Measurements from ENCODE around the gene CEP128. TPM values are rescaled to one million over a fixed set of nuclear protein-coding genes. Genes with fewer than 3 reads are reported as not detected.

The CEP128 gene
- total RNA-seq, 1 experiment from 2014 or later, result 29.3 TPM

DNA sequence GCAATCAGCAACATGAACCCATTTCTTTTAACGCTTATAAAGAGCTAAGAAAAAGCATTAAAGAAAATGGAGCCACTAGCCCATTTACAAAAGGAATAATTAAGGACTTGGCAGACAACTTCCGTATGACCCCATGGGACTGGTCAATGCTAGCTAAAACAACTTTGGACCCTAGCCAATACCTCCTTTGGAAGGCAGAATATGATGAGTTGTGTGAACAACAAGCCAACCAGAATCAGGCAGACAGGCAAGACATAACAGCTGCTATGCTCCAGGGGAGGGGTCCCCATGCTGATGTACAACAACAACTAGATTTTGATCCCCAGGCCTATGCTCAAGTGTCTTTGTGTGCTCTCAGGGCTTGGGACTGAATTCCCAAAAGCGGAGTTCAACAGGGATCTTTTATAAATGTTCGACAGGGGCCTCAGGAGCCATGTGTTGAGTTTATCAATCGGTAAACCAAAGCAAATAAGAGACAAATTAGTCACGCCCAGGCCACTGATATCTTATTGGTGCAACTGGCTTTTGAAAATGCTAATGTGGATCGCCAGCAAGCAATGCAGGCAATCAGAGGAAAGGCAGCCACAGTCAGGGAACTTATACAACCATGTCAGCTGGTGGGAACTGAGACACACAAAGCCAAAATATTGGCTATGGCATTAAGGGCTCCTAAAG, 475.9 kb downstream of the CEP128 start:
- H2AFZ ChIP-seq, result no peak overlapping the region
- no peak overlapping the region for H3K4me3 ChIP-seq
- no peak for DNase-seq
- no peaks in the 10 kb centered on the region for H3K4me1 ChIP-seq (replicated peaks; ENCODE audit: insufficient read depth)
- ChIA-PET POLR2A (ENCODE audit: unreplicated experiment) (no interaction called here), CTCF (no interaction called here)
- H3K79me2 ChIP-seq (ENCODE audit: low read depth), result no peaks in the 10 kb centered on the region
- H3F3A ChIP-seq (ENCODE audit: insufficient read depth, low read depth), result no peaks in the 10 kb centered on the region
- no peak overlapping the region for H3K27ac ChIP-seq
- H3K4me2 ChIP-seq, result no peak overlapping the region
- H3K9me3 ChIP-seq (ENCODE audit: insufficient read depth, low read depth), result no peaks in the 10 kb centered on the region
- TF ChIP-seq, protein P1, sequence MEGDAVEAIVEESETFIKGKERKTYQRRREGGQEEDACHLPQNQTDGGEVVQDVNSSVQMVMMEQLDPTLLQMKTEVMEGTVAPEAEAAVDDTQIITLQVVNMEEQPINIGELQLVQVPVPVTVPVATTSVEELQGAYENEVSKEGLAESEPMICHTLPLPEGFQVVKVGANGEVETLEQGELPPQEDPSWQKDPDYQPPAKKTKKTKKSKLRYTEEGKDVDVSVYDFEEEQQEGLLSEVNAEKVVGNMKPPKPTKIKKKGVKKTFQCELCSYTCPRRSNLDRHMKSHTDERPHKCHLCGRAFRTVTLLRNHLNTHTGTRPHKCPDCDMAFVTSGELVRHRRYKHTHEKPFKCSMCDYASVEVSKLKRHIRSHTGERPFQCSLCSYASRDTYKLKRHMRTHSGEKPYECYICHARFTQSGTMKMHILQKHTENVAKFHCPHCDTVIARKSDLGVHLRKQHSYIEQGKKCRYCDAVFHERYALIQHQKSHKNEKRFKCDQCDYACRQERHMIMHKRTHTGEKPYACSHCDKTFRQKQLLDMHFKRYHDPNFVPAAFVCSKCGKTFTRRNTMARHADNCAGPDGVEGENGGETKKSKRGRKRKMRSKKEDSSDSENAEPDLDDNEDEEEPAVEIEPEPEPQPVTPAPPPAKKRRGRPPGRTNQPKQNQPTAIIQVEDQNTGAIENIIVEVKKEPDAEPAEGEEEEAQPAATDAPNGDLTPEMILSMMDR (conservative IDR thresholded peaks at IDR 0.05), result no peak
- TF ChIP-seq EZH2 (IDR thresholded peaks at IDR 0.05; ENCODE audit: low read depth), result no peak
- intact Hi-C loops (cut with micrococcal nuclease; ENCODE audit: unreplicated experiment), result no loop called here
- H3K36me3 ChIP-seq (ENCODE audit: low read depth), result no peaks in the 10 kb centered on the region
- BruUV-seq (replicated peaks), result no TSS peak
- no peaks in the 10 kb centered on the region for H3K9me2 ChIP-seq (ENCODE audit: insufficient read depth)
- no peaks in the 10 kb centered on the region for H3K27me3 ChIP-seq (ENCODE audit: insufficient read depth, low read depth)
- no peaks in the 10 kb centered on the region for H4K20me1 ChIP-seq (ENCODE audit: insufficient read depth)

DNA sequence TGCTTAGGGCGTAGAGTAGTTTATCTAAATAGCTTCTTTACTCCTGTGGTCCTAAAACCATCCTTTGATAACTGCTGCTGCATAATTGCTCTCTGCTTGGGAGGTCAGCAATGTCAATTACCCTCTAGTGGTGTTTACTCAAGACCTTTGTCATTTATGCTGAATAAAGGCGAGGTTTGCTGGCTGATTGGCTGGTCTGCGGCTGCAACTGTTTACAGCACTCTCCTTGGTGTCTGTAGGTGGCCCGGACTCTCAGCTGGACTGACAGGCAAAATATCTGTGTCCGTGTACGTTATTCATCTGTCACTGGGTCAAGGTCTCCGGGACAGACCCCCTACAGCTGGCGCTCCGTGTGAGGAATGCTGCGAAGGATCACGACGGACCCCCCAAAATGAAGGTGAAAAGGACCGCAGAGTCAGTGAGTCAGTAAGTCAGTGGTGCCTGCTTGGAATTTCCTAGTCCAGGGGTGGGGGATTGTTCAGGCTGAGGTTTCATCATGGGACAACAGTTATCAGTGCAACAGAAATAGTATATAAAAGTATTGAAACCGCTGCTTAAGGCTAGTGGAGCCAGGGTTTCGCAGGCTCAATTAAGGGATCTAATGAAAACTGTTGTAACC, 476.9 kb downstream of the CEP128 start:
- no peak overlapping the region for H3K4me3 ChIP-seq
- no peaks in the 10 kb centered on the region for H3K4me1 ChIP-seq (replicated peaks; ENCODE audit: insufficient read depth)
- H3K27ac ChIP-seq, result no peak overlapping the region
- no peaks in the 10 kb centered on the region for H4K20me1 ChIP-seq (ENCODE audit: insufficient read depth)
- TF ChIP-seq EZH2 (IDR thresholded peaks at IDR 0.05; ENCODE audit: low read depth), result no peak
- TF ChIP-seq, protein P1 (conservative IDR thresholded peaks at IDR 0.05), result no peak
- ChIA-PET POLR2A (ENCODE audit: unreplicated experiment) (no interaction called here), CTCF (no interaction called here)
- H3K9me3 ChIP-seq (ENCODE audit: insufficient read depth, low read depth), result no peaks in the 10 kb centered on the region
- H3K4me2 ChIP-seq, result no peak overlapping the region
- BruUV-seq (replicated peaks), result no TSS peak
- H2AFZ ChIP-seq, result no peak overlapping the region
- no peak for DNase-seq
- H3K27me3 ChIP-seq (ENCODE audit: insufficient read depth, low read depth), result no peaks in the 10 kb centered on the region
- H3K79me2 ChIP-seq (ENCODE audit: low read depth), result no peaks in the 10 kb centered on the region
- H3F3A ChIP-seq (ENCODE audit: insufficient read depth, low read depth), result no peaks in the 10 kb centered on the region
- no peaks in the 10 kb centered on the region for H3K36me3 ChIP-seq (ENCODE audit: low read depth)
- H3K9me2 ChIP-seq (ENCODE audit: insufficient read depth), result no peaks in the 10 kb centered on the region
- intact Hi-C loops (cut with micrococcal nuclease; ENCODE audit: unreplicated experiment), result no loop called here

DNA sequence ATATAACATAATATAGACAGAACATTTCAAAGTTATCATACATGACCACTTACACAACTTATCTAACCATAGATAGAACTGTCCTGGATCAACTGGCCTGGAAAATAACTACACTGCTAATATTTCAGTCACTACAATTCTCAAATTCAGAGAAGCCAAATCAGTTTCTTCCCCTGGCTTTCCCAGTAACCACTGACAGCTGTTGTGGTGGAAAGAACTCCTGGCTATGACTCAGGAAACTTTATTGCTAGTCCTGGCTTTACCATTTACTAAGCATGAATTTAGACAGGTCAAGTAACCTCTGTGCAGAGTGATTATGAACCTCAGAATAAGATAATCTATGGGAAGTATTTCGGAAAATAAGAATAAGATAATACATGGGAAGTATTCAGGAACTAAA, 485.3 kb downstream of the CEP128 start:
- Histone ChIP-seq H4K20me1 (ENCODE audit: insufficient read depth) (no peaks in the 10 kb centered on the region), H3K27me3 (ENCODE audit: insufficient read depth, low read depth) (no peaks in the 10 kb centered on the region), H3K4me1 (replicated peaks; ENCODE audit: insufficient read depth) (no peaks in the 10 kb centered on the region), H3K9me2 (ENCODE audit: insufficient read depth) (no peaks in the 10 kb centered on the region), H2AFZ (no peak overlapping the region), H3F3A (ENCODE audit: insufficient read depth, low read depth) (no peaks in the 10 kb centered on the region), H3K9me3 (ENCODE audit: insufficient read depth, low read depth) (peaks cover 6% of the 10 kb centered on the region; the same call in 1 of the 2 replicates), H3K36me3 (ENCODE audit: low read depth) (no peaks in the 10 kb centered on the region), H3K79me2 (ENCODE audit: low read depth) (no peaks in the 10 kb centered on the region), H3K4me2 (no peak overlapping the region), H3K27ac (no peak overlapping the region), H3K4me3 (no peak overlapping the region)
- ChIA-PET POLR2A (ENCODE audit: unreplicated experiment) (no interaction called here), CTCF (no interaction called here)
- intact Hi-C loops (cut with micrococcal nuclease; ENCODE audit: unreplicated experiment), result no loop called here
- no peak for TF ChIP-seq EZH2 (IDR thresholded peaks at IDR 0.05; ENCODE audit: low read depth)
- TF ChIP-seq, protein P1 (conservative IDR thresholded peaks at IDR 0.05), result no peak
- DNase-seq, result no peak
- no TSS peak for BruUV-seq (replicated peaks)

All from PC-9 (cell line).